Fibroblast of lung (primary cell): ENCODE results near the gene CCDC141.

Experiments
- CTCF ChIP-seq, 2 donors: IDR thresholded peaks in 1 of 2; conservative IDR thresholded peaks in 1 of 2; 1 replicate in 1 of 2; 2 replicates in 1 of 2; pipeline ENCODE4 v1.5.1; 2011 to 2012; ENCODE audit warnings: low read length in 2 of 2, control low read depth in 1 of 2, inconsistent platforms in 1 of 2, low read depth in 1 of 2, mild to moderate bottlenecking in 1 of 2
- EZH2 ChIP-seq: IDR thresholded peaks from 2 replicates; pipeline ENCODE4 v1.5.1; 2012; ENCODE audit warnings: low read length, control low read depth, mild to moderate bottlenecking; ENCODE audit errors: missing control alignments

- TF ChIP-seq CTCF (conservative IDR thresholded peaks at IDR 0.05 in 1 of 2, IDR thresholded peaks at IDR 0.05 in 1 of 2; ENCODE audit: low read depth in 1 of 2, low read length in 2 of 2) (no peak), EZH2 (no peak)
Observed at GRCh38 chr2:178908810-178909209, 141.1 kb downstream of the CCDC141 start.
